Stomach (tissue), 9 donors: Measurements from ENCODE around the gene CSMD2. TPM values are rescaled to one million over a fixed set of nuclear protein-coding genes. Genes with fewer than 3 reads are reported as not detected.

Experiments
- DNase-seq, 2 donors: peaks; one replicate each; pipeline versions ENCODE4 v3.0.0 to v3.0.0-alpha.2; 2013 to 2019
- H3K27ac ChIP-seq, 5 donors: fragments of 200-600 bp in 4 of 5; sonication (generic) in 4 of 5; one replicate each; pipeline ENCODE4 v1.5.1; 2013 to 2019; ENCODE audit warnings: mild to moderate bottlenecking in 1 of 5, moderate library complexity in 1 of 5
- H3K27me3 ChIP-seq, 3 donors: fragments of 200-600 bp; sonication (generic); one replicate each; pipeline ENCODE4 v1.5.1; 2017 to 2019; ENCODE audit warnings: mixed run types in 1 of 3
- H3K36me3 ChIP-seq, 4 donors: fragments of 200-600 bp; sonication (generic); 1 replicate in 3 of 4; 2 replicates in 1 of 4; pipeline ENCODE4 v1.5.1; 2016 to 2019
- H3K4me1 ChIP-seq, 4 donors: fragments of 200-600 bp; sonication (generic); one replicate each; pipeline ENCODE4 v1.5.1; 2016 to 2019
- H3K4me3 ChIP-seq, 4 donors: fragments of 200-600 bp; sonication (generic) in 3 of 4; one replicate each; pipeline ENCODE4 v1.5.1; 2016 to 2019; ENCODE audit warnings: mild to moderate bottlenecking in 1 of 4
- H3K9me3 ChIP-seq, 4 donors: fragments of 200-600 bp; sonication (generic); one replicate each; pipeline ENCODE4 v1.5.1; 2016 to 2019
- EP300 ChIP-seq: sonication (generic); formaldehyde crosslinking; IDR thresholded peaks from one replicate; pipeline ENCODE4 v1.6.1; 2017; ENCODE audit warnings: antibody characterized with exemption
- POLR2A ChIP-seq, 4 donors: fragments of 450-650 bp; IDR thresholded peaks; one replicate each; pipeline ENCODE4 v1.6.1; 2016; ENCODE audit warnings: antibody characterized with exemption in 4 of 4, control low read depth in 2 of 4, mild to moderate bottlenecking in 1 of 4, moderate library complexity in 1 of 4
- POLR2AphosphoS5 ChIP-seq, 3 donors: sonication (generic); formaldehyde crosslinking; IDR thresholded peaks; one replicate each; pipeline ENCODE4 v1.6.1; 2016; ENCODE audit warnings: antibody characterized with exemption in 3 of 3
- WGBS, 5 donors: extraction: QIAGEN DNeasy Blood & Tissue Kit in 3 of 5; methylation state at CpG; one replicate each; pipeline versions ENCODE4 v1.1.5 to v1.1.7; 2013 to 2018; 5-methylcytosine and 5-hydroxymethylcytosine counted together
- intact Hi-C: fragments of 100-400 bp; cut with DNase I; formaldehyde crosslinking; loops from one replicate; pipeline ENCODE4 v1.15.1; 2023; ENCODE audit warnings: low total_unique reads
- polyA plus RNA-seq, 3 donors: library from polyadenylated mRNA; stranded (reverse); fragments of 200-250 nt; gene quantifications; one replicate each; pipeline ENCODE4 v1.2.3, GENCODE V29; 2013
- total RNA-seq, 5 donors: library from RNA; depleted of rRNA; stranded (reverse); fragments of >200 nt; gene quantifications; one replicate each; pipeline versions ENCODE4 v1.1.0 to v1.2.3, GENCODE V29; 2014 to 2016
- TF ChIP-seq, protein P1 (sequence below), 7 experiments: fragments of 450-650 bp in 4 of 7; fragments of 200-600 bp in 3 of 7; sonication (generic) in 3 of 7; IDR thresholded peaks; one replicate each; pipeline ENCODE4 v1.5.1; 2016 to 2019; ENCODE audit warnings: antibody characterized with exemption in 7 of 7, control low read depth in 2 of 7, mild to moderate bottlenecking in 1 of 7
- donor health status: healthy with polysubstance abuse.
- donor health status: Bipolar disorder and iron deficiency.
- donor health status: healthy.

The CSMD2 gene
- total and polyA plus RNA-seq, 8 donors: 0.10 to 3.5 (median 0.37) TPM; not detected in 1

DNA sequence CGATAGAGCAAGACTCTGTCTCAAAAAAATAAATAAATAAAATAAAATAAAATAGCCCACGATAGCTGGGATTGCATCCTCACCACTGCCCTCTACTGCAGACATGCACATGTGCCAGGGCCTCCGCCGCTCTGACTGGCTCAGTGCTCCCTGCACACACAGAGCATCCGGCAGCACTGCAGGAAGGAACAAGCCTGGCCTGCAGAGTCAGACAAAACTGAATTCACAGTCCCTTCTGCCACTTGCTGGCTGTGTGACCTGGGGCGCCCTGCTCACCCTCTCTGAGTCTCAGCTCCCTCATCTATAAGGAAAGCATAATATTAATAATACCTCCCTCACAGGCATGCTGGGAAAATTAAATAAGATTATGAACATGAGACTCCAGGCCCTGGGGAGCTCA is 35.4 kb downstream of the CSMD2 start:
- DNase-seq: no peak
- TF ChIP-seq POLR2A (IDR thresholded peaks at IDR 0.05): no peak
- no peak for TF ChIP-seq EP300
- TF ChIP-seq POLR2AphosphoS5 (IDR thresholded peaks at IDR 0.05): no peak
- TF ChIP-seq, protein P1, sequence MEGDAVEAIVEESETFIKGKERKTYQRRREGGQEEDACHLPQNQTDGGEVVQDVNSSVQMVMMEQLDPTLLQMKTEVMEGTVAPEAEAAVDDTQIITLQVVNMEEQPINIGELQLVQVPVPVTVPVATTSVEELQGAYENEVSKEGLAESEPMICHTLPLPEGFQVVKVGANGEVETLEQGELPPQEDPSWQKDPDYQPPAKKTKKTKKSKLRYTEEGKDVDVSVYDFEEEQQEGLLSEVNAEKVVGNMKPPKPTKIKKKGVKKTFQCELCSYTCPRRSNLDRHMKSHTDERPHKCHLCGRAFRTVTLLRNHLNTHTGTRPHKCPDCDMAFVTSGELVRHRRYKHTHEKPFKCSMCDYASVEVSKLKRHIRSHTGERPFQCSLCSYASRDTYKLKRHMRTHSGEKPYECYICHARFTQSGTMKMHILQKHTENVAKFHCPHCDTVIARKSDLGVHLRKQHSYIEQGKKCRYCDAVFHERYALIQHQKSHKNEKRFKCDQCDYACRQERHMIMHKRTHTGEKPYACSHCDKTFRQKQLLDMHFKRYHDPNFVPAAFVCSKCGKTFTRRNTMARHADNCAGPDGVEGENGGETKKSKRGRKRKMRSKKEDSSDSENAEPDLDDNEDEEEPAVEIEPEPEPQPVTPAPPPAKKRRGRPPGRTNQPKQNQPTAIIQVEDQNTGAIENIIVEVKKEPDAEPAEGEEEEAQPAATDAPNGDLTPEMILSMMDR (IDR thresholded peaks at IDR 0.05): no peak
- 77 to 82% (median 80%) methylated on average over 6 of the region's 6 CpGs for WGBS, 5 donors
- H3K27me3 ChIP-seq: peaks cover 0 to 31% (median 0%) of the 10 kb centered on the region in 3 donors
- H3K4me3 ChIP-seq: no peak overlapping the region
- H3K36me3 ChIP-seq: no peaks in the 10 kb centered on the region
- no peak overlapping the region for H3K27ac ChIP-seq
- no peaks in the 10 kb centered on the region for H3K9me3 ChIP-seq
- intact Hi-C loops: no loop called here
- no peaks in the 10 kb centered on the region for H3K4me1 ChIP-seq

DNA sequence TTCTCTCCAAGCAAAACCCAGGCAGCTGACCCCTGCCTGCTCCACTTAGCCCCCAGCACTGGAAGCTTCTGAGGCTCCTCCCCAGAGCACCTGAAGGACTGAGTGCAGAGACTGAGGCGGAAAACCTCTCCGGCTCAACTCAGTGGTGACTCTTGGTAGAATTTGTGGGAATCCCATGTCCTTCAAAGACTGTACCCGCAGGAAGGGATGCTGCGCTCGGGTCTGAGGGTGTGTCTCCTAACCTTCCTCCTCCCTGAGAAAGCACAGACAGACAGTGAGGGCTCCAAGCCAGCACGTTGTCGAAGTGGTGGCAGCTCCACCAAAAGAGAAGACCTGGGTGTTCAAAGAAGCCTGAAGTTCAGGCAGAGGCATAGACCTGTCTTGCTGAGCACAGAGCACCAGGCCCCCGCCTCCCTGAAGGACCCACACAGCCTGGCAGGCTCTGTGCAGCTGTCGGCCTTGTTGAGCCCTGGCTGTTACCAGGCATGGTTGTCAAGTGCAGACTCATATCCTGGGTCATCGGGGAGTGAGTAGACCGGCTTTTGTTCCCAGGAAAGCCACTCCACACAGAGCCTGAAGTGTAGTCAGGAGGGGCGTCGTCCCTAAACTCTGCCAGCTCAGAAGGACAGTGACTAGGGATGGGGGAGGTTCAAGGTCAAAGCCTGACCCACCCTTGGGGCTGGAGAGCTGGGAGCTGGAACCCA is 36.7 kb downstream of the CSMD2 start:
- no peak for DNase-seq
- H3K27ac ChIP-seq: no peak overlapping the region
- WGBS, 5 donors: 80 to 87% (median 86%) methylated on average over 11 to 13 of the region's 13 CpGs
- no peaks in the 10 kb centered on the region for H3K36me3 ChIP-seq
- peaks cover 0 to 31% (median 0%) of the 10 kb centered on the region in 3 donors for H3K27me3 ChIP-seq
- no peaks in the 10 kb centered on the region for H3K4me1 ChIP-seq
- intact Hi-C loops: no loop called here
- H3K4me3 ChIP-seq: no peak overlapping the region
- TF ChIP-seq POLR2AphosphoS5 (IDR thresholded peaks at IDR 0.05) (no peak), EP300 (no peak), POLR2A (IDR thresholded peaks at IDR 0.05) (no peak)
- TF ChIP-seq, protein P1 (IDR thresholded peaks at IDR 0.05): no peak
- H3K9me3 ChIP-seq: no peaks in the 10 kb centered on the region

DNA sequence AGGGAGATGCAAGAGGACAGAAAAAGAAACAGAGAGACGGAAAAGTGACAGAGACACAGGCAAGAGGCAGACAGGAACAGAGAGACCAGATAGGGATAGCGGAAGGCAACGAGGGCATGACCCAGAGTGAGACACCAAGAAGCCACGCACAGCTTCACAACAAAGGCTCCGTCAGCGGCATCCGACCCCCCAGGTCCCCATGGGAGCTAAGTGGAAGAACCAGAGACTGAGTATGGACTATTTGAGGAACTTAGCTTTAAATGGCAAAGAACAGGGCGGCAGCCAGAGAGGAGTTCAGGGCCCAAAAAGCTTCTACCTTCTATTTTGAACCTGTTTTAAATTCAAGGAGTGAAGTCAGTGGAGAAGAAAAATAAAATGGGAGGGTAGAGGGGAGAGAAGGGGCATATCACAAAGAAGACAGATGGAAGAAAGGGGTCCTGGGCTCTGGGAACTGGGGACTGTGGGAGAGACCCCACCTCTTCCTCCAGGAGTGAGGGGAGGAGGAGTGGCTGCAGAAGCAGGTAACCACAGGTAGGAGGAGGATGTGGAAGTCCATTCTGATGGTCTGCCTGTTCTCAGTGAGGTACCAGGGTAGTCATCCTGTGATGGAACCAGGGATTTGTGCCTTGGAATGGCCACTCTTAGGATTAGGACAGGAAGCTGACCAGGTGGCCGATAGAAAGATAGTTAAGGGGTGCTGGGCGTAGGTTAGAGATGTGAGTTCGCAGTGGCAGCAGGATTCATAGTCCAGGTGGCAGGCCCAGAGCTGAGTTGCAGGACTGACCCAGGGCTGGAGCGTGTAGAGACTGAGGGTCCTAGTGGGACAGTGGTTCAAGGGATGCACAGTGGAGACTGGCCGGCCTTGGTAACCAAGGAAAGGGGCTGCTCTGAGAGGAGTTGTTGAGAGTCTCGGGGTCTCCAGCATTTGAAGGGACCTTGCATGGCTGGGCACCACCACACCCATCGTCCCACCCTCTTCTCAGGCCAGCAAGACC is 37.7 kb downstream of the CSMD2 start:
- Histone ChIP-seq H3K4me1 (no peaks in the 10 kb centered on the region), H3K27me3 (peaks cover 0 to 31% (median 0%) of the 10 kb centered on the region in 3 donors), H3K36me3 (no peaks in the 10 kb centered on the region), H3K4me3 (no peak overlapping the region), H3K9me3 (no peaks in the 10 kb centered on the region), H3K27ac (no peak overlapping the region)
- WGBS, 5 donors: 74 to 82% (median 78%) methylated on average over 15 of the region's 15 CpGs
- intact Hi-C loops: no loop called here
- DNase-seq: no peak
- TF ChIP-seq POLR2AphosphoS5 (IDR thresholded peaks at IDR 0.05) (no peak), POLR2A (IDR thresholded peaks at IDR 0.05) (no peak), EP300 (no peak)
- TF ChIP-seq, protein P1 (IDR thresholded peaks at IDR 0.05): no peak

DNA sequence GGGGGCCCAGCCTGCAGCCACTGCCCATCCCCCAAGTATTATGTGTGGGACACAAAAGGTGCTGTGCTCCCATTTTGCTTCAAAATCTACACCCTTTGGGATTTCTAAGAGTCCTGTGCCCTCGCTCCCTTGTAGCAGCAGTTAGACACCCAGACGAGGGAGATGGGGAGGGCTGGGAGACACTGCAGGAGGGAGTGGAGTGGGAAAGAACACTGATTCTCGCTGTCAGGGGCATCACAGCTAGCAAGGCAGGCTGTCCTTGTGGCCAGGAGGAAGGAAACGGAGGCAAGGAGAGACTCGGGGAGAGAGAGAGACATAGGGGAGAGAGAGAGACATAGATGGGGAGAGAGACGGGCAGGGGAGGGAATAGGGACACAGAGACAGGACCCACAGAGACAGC is 38.5 kb downstream of the CSMD2 start:
- no peak overlapping the region for H3K27ac ChIP-seq
- no peak for DNase-seq
- no peaks in the 10 kb centered on the region for H3K9me3 ChIP-seq
- H3K4me1 ChIP-seq: no peaks in the 10 kb centered on the region
- no peak overlapping the region for H3K4me3 ChIP-seq
- peaks cover 0 to 31% (median 0%) of the 10 kb centered on the region in 3 donors for H3K27me3 ChIP-seq
- no peaks in the 10 kb centered on the region for H3K36me3 ChIP-seq
- 64 to 76% (median 70%) methylated on average over 6 of the region's 6 CpGs for WGBS, 5 donors
- intact Hi-C loops: no loop called here
- no peak for TF ChIP-seq EP300
